Measurements from ENCODE around the gene CA11.
"Not testable (repeated sequence)": the region's sequence is repeated elsewhere in the genome, so short reads cannot be mapped to it uniquely, and the experiment has no call there.

The CA11 gene

GRCh38 chr19:48646001-48646721 is at the start of gene CA11:
Gene CA11 (minus strand): TSS chr19:48646187. CDS start chr19:48645632, 555 bp downstream.
- CTCF ChIA-PET = interaction anchor here (0.7 to 3.1 kb wide), 17 partner anchors 8 to 326 kb away, joined by 3 to 40 read pairs (median 5); partner anchors contain the start of genes DBP, HSD17B14 and NTN5
- POLR2A ChIA-PET = no interaction called here
- TF ChIP-seq CTCF (IDR thresholded peaks at IDR 0.05; ENCODE audit: insufficient read depth, low read length, missing control alignments) = peak; percentile 95
- peak within 1 kb of the TSS; percentile 57 for H3K4me3 ChIP-seq (ENCODE audit: low read depth, low read length)
- no peak for DNase-seq (ENCODE audit: low read depth, low spot score)

GRCh38 chr19:48693629-48694028 is 47.6 kb upstream of the CA11 start:
- H3K4me3 ChIP-seq (ENCODE audit: low read depth, low read length); DNase-seq (ENCODE audit: low read depth, low spot score); POLR2A ChIA-PET: not testable (repeated sequence)
- CTCF ChIA-PET = interaction anchor here (3.5 kb wide), 1 partner anchor 19 kb away, joined by 21 read pairs; no protein-coding TSS in a partner anchor

GRCh38 chr19:48689449-48689848 is 43.5 kb upstream of the CA11 start:
- ChIA-PET CTCF (interaction anchor here (1.1 to 2.1 kb wide), 2 partner anchors 14 to 26 kb away, joined by 3 to 18 read pairs; no protein-coding TSS in a partner anchor), POLR2A (no interaction called here)
- no peak for TF ChIP-seq CTCF (IDR thresholded peaks at IDR 0.05; ENCODE audit: insufficient read depth, low read length, missing control alignments)
- H3K4me3 ChIP-seq (ENCODE audit: low read depth, low read length) = no peak overlapping the region
- DNase-seq (ENCODE audit: low read depth, low spot score) = no peak

- H3K4me3 ChIP-seq (ENCODE audit: low read depth, low read length) = no peak overlapping the region
- no peak for DNase-seq (ENCODE audit: low read depth, low spot score)
- CTCF ChIA-PET = interaction anchor here (0.6 to 1.0 kb wide), 3 partner anchors 9 to 14 kb away, joined by 3 to 5 read pairs (median 3); no protein-coding TSS in a partner anchor
- POLR2A ChIA-PET = no interaction called here
- TF ChIP-seq CTCF (IDR thresholded peaks at IDR 0.05; ENCODE audit: insufficient read depth, low read length, missing control alignments) = no peak
Observed at GRCh38 chr19:48687776-48688175, 41.8 kb upstream of the CA11 start.

GRCh38 chr19:48686637-48687036 is 40.6 kb upstream of the CA11 start:
- POLR2A ChIA-PET = not testable (repeated sequence)
- CTCF ChIA-PET = interaction anchor here (4.7 kb wide), 1 partner anchor 12 kb away, joined by 29 read pairs; no protein-coding TSS in a partner anchor

GRCh38 chr19:48686088-48686487 is 40.1 kb upstream of the CA11 start:
- TF ChIP-seq CTCF (IDR thresholded peaks at IDR 0.05; ENCODE audit: insufficient read depth, low read length, missing control alignments) = no peak
- CTCF ChIA-PET = interaction anchor here (4.7 kb wide), 1 partner anchor 11 kb away, joined by 29 read pairs; no protein-coding TSS in a partner anchor
- POLR2A ChIA-PET = no interaction called here
- DNase-seq (ENCODE audit: low read depth, low spot score) = no peak
- no peak overlapping the region for H3K4me3 ChIP-seq (ENCODE audit: low read depth, low read length)

More at GRCh38 chr19:48686637-48687036, 40.6 kb upstream of the CA11 start:
- H3K4me3 ChIP-seq (ENCODE audit: low read depth, low read length); DNase-seq (ENCODE audit: low read depth, low spot score): not testable (repeated sequence)

- no peak for TF ChIP-seq CTCF (IDR thresholded peaks at IDR 0.05; ENCODE audit: insufficient read depth, low read length, missing control alignments)
- H3K4me3 ChIP-seq (ENCODE audit: low read depth, low read length) = no peak overlapping the region
- DNase-seq (ENCODE audit: low read depth, low spot score) = no peak
- POLR2A ChIA-PET = no interaction called here
- CTCF ChIA-PET = interaction anchor here (4.7 kb wide), 1 partner anchor 11 kb away, joined by 29 read pairs; no protein-coding TSS in a partner anchor
Observed at GRCh38 chr19:48685583-48685982, 39.6 kb upstream of the CA11 start.
